GM20000 (cell line): ENCODE measurements around the gene SDF2.

Experiments used
- DNase-seq: peaks from one replicate; pipeline ENCODE4 v3.0.0; 2012; ENCODE audit warnings: low spot score
- TF ChIP-seq, protein P1 (sequence below): IDR thresholded peaks from 2 replicates; pipeline ENCODE4 v1.5.1; 2012; ENCODE audit warnings: mild to moderate bottlenecking, control low read depth; ENCODE audit errors: extremely low read depth, missing control alignments

The SDF2 gene

DNA sequence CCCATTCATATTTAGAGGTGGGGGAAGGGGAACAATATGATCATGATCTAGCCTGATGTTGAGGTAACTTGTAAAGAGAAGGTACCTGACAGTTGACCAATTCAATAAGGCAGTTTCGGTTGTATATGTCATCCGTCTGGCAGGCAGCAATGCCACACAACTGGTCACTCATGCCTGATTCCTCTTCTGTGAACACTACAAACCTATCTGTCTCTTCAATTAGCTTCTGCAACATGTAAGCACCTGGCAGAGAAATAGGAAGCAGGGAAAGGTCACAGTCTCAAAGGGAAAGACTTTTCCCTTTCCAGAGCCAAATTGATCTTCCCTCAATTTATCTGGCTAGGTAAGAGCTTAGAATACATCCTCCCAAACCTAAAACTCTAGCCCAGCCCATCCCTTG is 37.6 kb downstream of the SDF2 start:
- TF ChIP-seq, protein P1, sequence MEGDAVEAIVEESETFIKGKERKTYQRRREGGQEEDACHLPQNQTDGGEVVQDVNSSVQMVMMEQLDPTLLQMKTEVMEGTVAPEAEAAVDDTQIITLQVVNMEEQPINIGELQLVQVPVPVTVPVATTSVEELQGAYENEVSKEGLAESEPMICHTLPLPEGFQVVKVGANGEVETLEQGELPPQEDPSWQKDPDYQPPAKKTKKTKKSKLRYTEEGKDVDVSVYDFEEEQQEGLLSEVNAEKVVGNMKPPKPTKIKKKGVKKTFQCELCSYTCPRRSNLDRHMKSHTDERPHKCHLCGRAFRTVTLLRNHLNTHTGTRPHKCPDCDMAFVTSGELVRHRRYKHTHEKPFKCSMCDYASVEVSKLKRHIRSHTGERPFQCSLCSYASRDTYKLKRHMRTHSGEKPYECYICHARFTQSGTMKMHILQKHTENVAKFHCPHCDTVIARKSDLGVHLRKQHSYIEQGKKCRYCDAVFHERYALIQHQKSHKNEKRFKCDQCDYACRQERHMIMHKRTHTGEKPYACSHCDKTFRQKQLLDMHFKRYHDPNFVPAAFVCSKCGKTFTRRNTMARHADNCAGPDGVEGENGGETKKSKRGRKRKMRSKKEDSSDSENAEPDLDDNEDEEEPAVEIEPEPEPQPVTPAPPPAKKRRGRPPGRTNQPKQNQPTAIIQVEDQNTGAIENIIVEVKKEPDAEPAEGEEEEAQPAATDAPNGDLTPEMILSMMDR = no peak
- DNase-seq = no peak

DNA sequence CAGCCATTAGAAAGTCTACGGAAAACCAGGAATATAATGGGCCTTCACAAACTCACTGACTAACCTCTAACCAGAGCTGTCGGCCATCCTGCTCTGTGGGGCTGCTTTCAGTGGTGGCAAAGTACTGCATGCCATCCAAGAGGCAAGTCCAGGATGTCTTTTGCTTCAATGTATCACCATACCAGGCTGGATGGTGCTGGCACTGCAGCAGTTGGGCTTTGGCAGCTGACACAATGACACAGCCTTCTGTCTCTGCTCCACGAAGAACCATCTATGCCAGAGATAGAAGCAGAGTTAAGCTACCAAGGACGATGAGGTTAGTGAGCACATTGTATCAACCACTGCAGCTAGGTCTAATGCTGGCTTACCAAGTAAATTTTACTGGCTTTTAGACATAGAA is 38.0 kb downstream of the SDF2 start:
- TF ChIP-seq, protein P1 = no peak

DNA sequence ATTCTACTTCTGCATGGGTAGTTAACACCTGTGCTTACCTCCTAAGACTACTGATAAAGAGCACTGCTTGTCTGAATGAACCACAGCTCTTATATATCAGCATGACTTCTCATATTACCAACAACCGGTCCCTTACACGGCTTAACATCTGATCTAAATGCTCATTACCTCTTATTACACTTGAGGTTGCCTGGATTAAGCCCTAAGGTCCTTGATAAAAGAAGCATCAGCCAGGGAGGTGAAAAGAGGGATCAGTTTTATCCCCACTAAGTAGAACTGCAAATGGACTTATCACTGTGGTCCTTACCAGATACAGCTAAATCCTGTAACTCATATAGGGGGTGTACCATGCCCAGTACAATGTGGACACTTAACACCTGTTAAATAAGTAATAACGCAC is 39.5 kb downstream of the SDF2 start:
- no peak for DNase-seq
- TF ChIP-seq, protein P1 = no peak

More for the DNA sequence above, 38.0 kb downstream of the SDF2 start:
- DNase-seq = no peak

DNA sequence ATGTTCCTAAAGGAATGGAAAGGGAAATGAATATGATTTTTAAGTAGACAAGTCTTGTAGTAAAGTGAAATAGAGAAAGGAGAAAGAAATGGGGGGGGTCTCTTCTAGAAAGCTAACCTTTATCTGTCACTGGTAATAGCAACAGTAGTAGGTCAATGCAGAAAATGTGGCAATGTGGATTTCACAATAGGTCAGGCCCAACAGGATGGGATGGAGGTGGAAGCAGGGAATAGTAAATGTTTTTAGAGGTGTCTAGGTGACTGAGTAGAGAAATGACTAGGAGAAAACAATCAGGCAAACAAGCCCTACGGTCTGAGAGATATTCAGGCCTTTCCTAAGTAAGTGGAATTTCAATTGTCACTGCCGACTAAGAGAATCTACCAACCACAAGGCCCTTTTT is 41.7 kb downstream of the SDF2 start:
- no peak for DNase-seq
- TF ChIP-seq, protein P1 = no peak

DNA sequence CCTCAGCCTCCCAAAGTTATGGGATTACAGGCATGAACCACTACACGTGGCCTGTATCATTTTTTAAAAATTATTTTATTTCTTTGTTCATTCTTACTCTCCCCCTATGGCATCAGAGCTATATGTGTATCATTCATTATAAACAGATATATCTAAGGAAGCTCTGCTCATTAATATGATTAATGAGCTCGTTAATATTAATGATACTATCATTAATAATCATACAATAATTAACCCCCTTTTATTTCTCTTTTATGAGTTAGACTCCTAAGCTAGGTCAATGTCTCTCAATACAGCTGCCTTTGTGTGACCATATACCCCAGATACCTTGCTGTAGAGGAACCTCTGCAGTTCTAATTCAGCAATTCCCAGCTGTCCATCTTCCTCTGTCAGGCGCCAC is 43.2 kb downstream of the SDF2 start:
- TF ChIP-seq, protein P1 = no peak
- no peak for DNase-seq

DNA sequence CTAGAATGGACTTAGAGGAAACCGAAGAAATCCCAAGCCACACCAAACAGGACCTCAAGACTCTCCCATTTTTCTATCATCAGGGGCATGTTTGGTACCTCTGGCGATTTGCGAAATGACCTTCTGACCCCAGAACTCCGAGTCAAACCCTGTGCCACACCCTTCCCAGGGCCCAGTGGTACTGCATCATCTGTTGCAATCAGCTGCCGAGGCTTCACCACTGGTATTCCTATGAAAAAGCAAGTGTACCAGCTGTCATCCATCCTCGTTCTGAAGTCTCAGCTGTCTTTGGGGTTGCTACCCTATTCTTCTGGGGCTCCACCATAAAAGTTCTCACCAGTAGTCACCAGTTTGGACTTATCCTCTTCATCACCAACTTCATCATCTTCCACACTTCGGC is 45.4 kb downstream of the SDF2 start:
- no peak for DNase-seq

DNA sequence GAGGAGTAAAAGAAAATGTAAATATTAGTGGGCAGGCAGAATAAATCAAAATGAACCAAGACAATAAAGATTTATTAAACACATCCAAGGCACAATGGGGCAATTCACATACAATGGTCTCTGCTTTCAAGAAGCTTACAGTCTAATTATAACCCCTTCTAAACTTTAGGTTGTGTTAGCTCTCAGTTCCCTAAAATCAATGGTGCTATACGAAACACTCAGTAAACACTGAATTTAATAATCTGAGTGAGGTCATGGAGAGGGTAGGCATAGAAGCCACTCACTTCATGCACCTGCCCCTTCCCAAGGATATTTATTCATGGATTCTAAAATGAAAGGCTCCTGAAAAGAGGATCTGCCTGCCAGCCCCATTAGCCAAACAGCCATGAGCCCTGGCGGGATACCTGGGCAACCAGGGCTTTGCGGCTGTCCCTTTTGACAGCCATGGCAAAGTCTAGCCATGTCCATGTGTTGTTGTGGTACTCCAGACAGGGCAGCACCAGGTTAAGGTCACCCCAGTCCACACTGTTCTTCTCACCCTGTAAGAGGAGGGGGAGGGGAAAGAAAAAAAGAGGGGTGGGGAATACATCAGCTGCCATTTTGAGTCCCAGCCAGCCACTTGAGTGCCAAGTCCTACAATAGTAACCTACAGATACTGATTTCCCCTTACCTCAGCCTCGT is 46.3 kb downstream of the SDF2 start:
- TF ChIP-seq, protein P1 = no peak
- DNase-seq = no peak

More for the DNA sequence above, 45.4 kb downstream of the SDF2 start:
- TF ChIP-seq, protein P1 = no peak
